NCI-H2196 treated with DMSO at 0.1 percent for 48 hours (cell line): Measurements from ENCODE around the gene KRTAP22-2.

Source experiments
- DNase-seq: peaks from one replicate; lab custom pipeline; 2025; ENCODE audit not compliant: unreplicated experiment; lab: John Stamatoyannopoulos, UW

The KRTAP22-2 gene

GRCh38 chr21:30563630-30564029 lies 26.6 kb downstream of the KRTAP22-2 start:
- no peak for DNase-seq

GRCh38 chr21:30563072-30563471 lies 27.1 kb downstream of the KRTAP22-2 start:
- DNase-seq: no peak

GRCh38 chr21:30561957-30562356 lies 28.2 kb downstream of the KRTAP22-2 start:
- no peak for DNase-seq

GRCh38 chr21:30561264-30561895 lies 28.8 kb downstream of the KRTAP22-2 start, which contains the start of gene KRTAP19-7:
Gene KRTAP19-7, minus strand, starts transcription at chr21:30561314. Its CDS starts 25 bp downstream, at chr21:30561289.
- DNase-seq: no peak

GRCh38 chr21:30555095-30555494 lies 35.1 kb downstream of the KRTAP22-2 start:
- DNase-seq: no peak

- no peak for DNase-seq
These were observed 37.4 kb downstream of the KRTAP22-2 start for GRCh38 chr21:30552782-30553181.

- no peak for DNase-seq
These were observed 48.4 kb downstream of the KRTAP22-2 start, which contains the start of gene KRTAP19-6 for GRCh38 chr21:30541764-30542163. Gene KRTAP19-6, minus strand, starts transcription at chr21:30541864. Its CDS starts 31 bp downstream, at chr21:30541833.
